Fibroblast of skin of abdomen (primary cell): ENCODE data around the gene NINL.
"Not testable (repeated sequence)": the region's sequence is repeated elsewhere in the genome, so short reads cannot be mapped to it uniquely, and the experiment has no call there.

Experiments
- DNase-seq: peaks from one replicate; pipeline ENCODE4 v3.0.0-alpha.2; 2013

NINL gene

DNA sequence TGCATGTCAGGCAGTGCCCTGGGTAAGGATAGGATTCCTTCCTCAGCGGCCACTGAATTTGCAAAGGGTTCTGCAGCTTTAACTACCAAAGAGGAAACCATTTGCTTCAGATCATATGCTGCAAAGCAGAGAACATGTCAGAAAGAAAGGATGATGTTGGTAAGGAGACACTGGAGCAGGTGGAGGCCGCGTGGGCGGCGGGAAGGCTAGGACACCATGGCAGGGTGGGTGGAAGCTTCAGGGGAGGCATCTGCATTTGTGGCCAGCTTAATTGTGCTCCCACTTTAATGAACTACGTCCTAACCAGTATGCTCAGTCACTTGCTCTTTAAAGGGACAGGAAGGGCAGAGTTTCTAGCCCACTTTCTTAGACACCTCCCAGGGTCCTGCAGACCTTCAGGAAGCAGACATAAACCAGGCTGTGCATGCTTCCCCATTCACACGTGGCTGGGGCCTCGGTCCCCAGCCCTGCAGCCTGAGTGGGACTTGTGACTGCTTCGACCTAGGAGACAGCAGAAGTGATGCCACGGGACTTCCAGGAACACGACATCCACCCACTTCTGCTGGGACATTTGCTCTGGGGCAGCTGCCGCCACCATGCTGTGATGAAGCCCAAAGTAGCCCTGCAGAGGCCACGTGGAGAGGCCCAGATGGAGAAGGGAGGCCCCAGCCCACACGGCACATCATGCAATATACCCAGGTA is 101.7 kb downstream of the NINL start:
- DNase-seq = no peak

- DNase-seq = no peak
These were observed 103.4 kb downstream of the NINL start for GRCh38 chr20:25481918-25482253.

GRCh38 chr20:25481235-25481917 is 104.0 kb downstream of the NINL start:
- DNase-seq = no peak

- DNase-seq = no peak
These were observed 104.5 kb downstream of the NINL start for GRCh38 chr20:25480797-25481196.

GRCh38 chr20:25480156-25480555 is 105.2 kb downstream of the NINL start:
- DNase-seq = no peak

- DNase-seq = no peak
These were observed 105.7 kb downstream of the NINL start for GRCh38 chr20:25479638-25480037.

- no peak for DNase-seq
These were observed 106.3 kb downstream of the NINL start for GRCh38 chr20:25478889-25479568.

GRCh38 chr20:25477014-25477882 is 108.1 kb downstream of the NINL start:
- DNase-seq = no peak

DNA sequence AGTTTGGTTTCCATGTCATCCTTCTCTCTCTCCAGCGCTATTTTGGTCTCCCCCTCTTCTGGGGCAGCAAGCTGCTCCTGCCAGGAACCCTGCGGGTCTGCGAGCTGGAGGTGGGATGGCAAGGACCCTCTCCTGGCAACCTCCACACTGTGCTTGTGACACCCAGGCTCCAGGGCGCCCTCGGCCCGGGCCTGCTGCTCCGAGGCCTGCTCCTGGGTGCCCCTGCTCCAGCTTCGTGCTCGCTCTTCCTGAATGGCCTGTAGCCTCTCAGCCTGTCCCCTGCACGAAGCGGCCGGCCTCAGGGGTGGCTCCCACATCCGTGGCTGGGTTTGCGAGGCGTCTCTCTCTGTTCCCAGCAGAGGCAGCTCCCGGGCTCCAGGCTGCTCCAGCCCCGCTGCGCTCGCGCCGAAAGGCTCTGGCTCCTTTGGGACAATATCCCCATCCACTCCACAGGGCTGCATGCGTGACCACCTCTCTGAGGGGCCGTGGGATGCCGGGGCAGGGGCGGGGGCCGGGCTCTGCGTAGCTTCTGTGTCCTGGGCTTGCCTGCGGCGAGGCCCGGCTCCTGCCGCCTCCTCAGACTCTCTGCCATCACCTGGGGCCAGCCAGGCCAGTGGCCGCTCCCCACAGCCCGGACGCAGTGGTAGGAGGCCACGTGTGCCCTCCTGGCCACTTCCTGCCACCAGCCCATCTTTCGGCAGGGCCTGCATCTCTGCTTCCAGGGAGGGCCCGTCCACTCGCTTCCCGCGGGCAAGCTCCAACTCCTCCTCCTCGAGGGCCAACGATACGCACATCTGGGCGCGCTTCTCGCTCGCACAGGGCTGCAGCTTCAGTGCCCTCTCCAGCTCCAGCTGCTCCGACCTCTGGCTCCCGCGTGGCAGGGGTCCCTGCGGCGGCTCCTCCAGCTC is 109.0 kb downstream of the NINL start:
- no peak for DNase-seq

DNA sequence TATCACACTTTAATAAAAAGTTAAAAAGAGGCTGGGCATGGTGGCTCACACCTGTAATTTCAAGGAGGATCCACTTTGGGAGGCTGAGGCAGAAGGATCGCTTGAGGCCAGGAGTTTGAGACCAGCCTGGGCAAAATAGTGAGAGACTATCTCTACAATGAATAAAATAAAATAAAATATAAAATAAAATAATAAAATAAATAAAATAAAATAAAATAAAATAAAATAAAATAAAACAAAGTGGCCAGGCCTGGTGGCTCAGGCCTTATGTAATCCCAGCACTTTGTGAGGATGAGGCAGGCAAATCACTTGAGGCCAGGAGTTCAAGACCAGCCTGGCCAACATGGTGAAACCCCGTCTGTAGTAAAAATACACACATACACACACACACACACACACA is 112.0 kb downstream of the NINL start:
- DNase-seq = not testable (repeated sequence)

DNA sequence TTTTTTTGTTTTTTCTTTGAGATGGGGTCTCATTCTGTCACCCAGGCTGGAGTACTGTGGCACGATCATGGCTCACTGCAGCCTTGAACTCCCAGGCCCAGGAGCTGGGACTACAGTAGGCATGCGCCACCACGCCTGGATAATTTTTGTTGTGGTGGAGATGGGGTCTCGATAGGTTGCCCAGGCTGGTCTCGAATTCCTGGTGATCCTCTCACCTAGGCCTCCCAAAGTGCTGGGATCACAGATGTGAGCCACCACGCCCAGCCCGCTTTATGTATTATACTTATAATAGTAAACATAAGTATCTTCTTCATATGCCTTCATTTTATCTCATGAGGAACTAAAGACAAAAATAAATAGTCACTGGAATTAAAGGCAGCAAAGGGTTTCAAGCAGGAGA is 114.3 kb downstream of the NINL start:
- DNase-seq = no peak

GRCh38 chr20:25470045-25470444 is 115.3 kb downstream of the NINL start:
- peak; percentile 31 for DNase-seq

DNA sequence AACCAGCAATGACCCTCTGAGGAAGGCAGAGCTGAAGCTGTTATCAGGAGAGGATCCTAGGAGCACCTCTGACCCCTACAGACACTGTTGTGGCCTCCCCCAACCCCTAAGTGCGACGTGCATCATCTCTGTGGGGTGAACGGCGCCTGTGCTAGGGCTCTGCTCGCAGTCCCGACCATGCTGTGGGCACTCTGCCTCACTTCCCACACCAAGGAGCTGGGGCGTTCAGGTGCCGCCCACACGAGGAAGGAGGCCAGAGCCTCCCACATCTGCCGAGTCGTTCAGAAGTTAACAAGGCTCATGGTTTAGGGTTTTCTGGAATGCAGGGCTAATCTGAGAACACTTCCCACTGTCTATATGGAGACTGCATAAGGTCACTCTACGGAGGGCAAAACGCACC is 115.8 kb downstream of the NINL start:
- DNase-seq = no peak

DNA sequence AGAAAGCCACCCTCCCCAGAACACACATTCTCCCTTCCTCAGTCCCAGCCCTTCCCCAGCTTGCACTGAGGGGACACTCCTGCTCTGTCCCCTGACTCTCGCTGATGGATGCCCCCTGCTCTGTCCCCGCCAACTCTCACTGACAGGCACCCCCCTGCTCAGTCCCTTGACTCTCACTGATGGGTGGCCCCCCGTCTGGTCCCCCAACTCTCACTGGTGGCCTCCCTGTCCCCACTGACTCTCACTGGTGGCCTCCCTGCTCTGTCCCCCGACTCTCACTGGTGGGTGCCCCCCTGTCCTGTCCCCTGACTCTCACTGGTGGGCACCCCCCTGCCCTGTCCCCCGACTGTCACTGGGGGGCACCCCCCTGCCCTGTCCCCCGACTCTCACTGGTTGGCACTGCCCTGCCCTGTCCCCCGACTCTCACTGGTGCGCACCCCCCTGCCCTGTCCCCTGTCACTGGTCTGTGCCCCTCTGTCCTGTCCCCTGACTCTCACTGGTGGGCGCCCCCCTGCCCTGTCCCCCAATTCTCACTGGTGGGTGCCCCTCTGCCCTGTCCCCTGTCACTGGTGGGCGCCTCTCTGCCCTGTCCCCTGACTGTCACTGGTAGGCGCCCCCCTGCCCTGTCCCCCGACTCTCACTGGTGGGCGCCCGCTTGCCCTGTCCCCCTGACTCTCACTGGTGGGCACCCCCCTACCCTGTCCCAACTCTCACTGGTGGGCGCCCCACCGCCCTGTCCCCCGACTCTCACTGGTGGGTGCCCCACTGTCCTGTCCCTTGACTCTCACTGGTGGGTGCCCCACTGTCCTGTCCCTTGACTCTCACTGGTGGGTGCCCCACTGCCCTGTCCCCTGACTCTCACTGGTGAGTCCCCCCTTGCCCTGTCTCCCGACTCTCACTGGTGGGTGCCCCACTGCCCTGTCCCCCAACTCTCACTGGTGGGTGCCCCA is 116.9 kb downstream of the NINL start:
- DNase-seq = no peak

DNA sequence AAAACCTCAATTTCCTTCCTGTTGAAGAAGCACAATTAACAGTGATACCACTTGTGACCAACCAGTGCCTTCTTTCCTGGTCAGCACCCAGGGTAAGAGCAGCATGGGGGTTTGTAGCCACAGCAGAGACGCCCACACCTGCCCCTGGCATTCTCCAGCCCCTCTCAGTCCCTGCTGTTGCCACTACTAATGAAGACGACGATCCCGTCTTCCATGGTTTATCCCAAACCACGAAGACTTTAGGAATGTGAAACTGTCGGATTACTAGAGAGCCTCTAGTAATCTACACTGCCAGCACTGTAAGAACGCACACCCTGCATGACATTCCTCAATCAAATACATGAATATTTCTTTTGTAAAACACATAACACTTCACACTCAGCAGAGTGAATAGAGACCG is 117.9 kb downstream of the NINL start:
- no peak for DNase-seq

- DNase-seq = no peak
These were observed 118.5 kb downstream of the NINL start for GRCh38 chr20:25466846-25467245.

GRCh38 chr20:25465243-25466135 is 119.8 kb downstream of the NINL start:
- no peak for DNase-seq

GRCh38 chr20:25464501-25465242 is 120.7 kb downstream of the NINL start:
- no peak for DNase-seq
